ENCODE data around the gene ASB7.

DNA sequence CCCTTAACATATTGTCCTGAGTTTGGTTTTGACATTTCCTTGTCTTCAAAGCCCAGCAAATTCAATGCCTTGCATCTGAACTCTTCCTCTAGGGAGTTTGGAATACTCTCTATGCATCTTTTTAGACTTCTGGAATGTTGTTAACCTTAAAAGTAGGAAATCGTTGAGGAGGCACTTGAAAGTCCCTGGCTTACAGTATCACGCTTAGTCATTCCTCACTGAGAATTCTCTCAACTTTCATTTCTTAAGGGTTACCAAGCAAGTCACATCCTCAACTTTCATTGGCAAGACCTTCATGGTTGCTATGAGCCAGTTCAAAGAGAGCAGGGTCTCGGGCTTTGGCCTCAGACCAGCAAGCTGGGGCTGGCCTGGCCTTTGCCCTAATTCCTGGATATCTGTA, 89.9 kb downstream of the ASB7 start:
- TF ChIP-seq FOXP2 (optimal IDR thresholded peaks at IDR 0.05; ENCODE audit: control extremely low read depth, extremely low read length, insufficient read depth): no peak
- no peak for TF ChIP-seq POLR2AphosphoS5 (IDR thresholded peaks at IDR 0.05; ENCODE audit: borderline replicate concordance, low read depth, low read length)
- TF ChIP-seq EZH2 (IDR thresholded peaks at IDR 0.05): no peak
